ENCODE results near the gene ADGRD1. TPM values are rescaled to one million over a fixed set of nuclear protein-coding genes. Genes with fewer than 3 reads are reported as not detected.

ADGRD1 gene
- total and polyA plus RNA-seq, 4 donors, result 9.9 to 15.4 (median 12.7) TPM

- Histone ChIP-seq H3K27me3 (ENCODE audit: control insufficient read depth, insufficient read depth, low read length) (no peaks in the 10 kb centered on the region), H3K36me3 (ENCODE audit: control insufficient read depth, insufficient read depth, low read length) (no peaks in the 10 kb centered on the region), H3K27ac (ENCODE audit: low read depth, low read length) (no peak overlapping the region), H3K4me1 (ENCODE audit: control insufficient read depth, insufficient read depth, low read length) (no peaks in the 10 kb centered on the region), H3K4me3 (ENCODE audit: low read depth, low read length) (no peak overlapping the region), H3K9me3 (ENCODE audit: control insufficient read depth, insufficient read depth, low read length) (no peaks in the 10 kb centered on the region)
- DNase-seq (ENCODE audit: low read depth in 4 of 6, low spot score in 6 of 6), result no peak
- 79% methylated on average over 11 of the region's 13 CpGs for WGBS (ENCODE audit: insufficient coverage)
Measured at GRCh38 chr12:131091413-131091975, 137.8 kb downstream of the ADGRD1 start.

GRCh38 chr12:131091976-131092691 lies 138.4 kb downstream of the ADGRD1 start:
- H3K27me3 ChIP-seq (ENCODE audit: control insufficient read depth, insufficient read depth, low read length), result no peaks in the 10 kb centered on the region
- 86% methylated on average over 18 of the region's 18 CpGs for WGBS (ENCODE audit: insufficient coverage)
- no peaks in the 10 kb centered on the region for H3K9me3 ChIP-seq (ENCODE audit: control insufficient read depth, insufficient read depth, low read length)
- H3K4me1 ChIP-seq (ENCODE audit: control insufficient read depth, insufficient read depth, low read length), result peaks cover 6% of the 10 kb centered on the region
- H3K27ac ChIP-seq (ENCODE audit: low read depth, low read length), result no peak overlapping the region
- H3K4me3 ChIP-seq (ENCODE audit: low read depth, low read length), result no peak overlapping the region
- H3K36me3 ChIP-seq (ENCODE audit: control insufficient read depth, insufficient read depth, low read length), result no peaks in the 10 kb centered on the region
- DNase-seq (ENCODE audit: low read depth in 4 of 6, low spot score in 6 of 6), result no peak

- 83% methylated on average over 16 of the region's 21 CpGs for WGBS (ENCODE audit: insufficient coverage)
- no peaks in the 10 kb centered on the region for H3K36me3 ChIP-seq (ENCODE audit: control insufficient read depth, insufficient read depth, low read length)
- no peaks in the 10 kb centered on the region for H3K27me3 ChIP-seq (ENCODE audit: control insufficient read depth, insufficient read depth, low read length)
- no peak for DNase-seq (ENCODE audit: low read depth in 4 of 6, low spot score in 6 of 6)
- no peaks in the 10 kb centered on the region for H3K9me3 ChIP-seq (ENCODE audit: control insufficient read depth, insufficient read depth, low read length)
- H3K4me1 ChIP-seq (ENCODE audit: control insufficient read depth, insufficient read depth, low read length), result peaks cover 15% of the 10 kb centered on the region
- H3K4me3 ChIP-seq (ENCODE audit: low read depth, low read length), result no peak overlapping the region
- H3K27ac ChIP-seq (ENCODE audit: low read depth, low read length), result no peak overlapping the region
Measured at GRCh38 chr12:131092901-131093603, 139.3 kb downstream of the ADGRD1 start.

- DNase-seq (ENCODE audit: low read depth in 4 of 6, low spot score in 6 of 6), result no peak
- H3K4me3 ChIP-seq (ENCODE audit: low read depth, low read length), result no peak overlapping the region
- H3K27me3 ChIP-seq (ENCODE audit: control insufficient read depth, insufficient read depth, low read length), result no peaks in the 10 kb centered on the region
- no peaks in the 10 kb centered on the region for H3K9me3 ChIP-seq (ENCODE audit: control insufficient read depth, insufficient read depth, low read length)
- 91% methylated on average over 1 of the region's 5 CpGs for WGBS (ENCODE audit: insufficient coverage)
- peaks cover 15% of the 10 kb centered on the region for H3K4me1 ChIP-seq (ENCODE audit: control insufficient read depth, insufficient read depth, low read length)
- H3K27ac ChIP-seq (ENCODE audit: low read depth, low read length), result no peak overlapping the region
- H3K36me3 ChIP-seq (ENCODE audit: control insufficient read depth, insufficient read depth, low read length), result no peaks in the 10 kb centered on the region
Measured at GRCh38 chr12:131093604-131093955, 139.9 kb downstream of the ADGRD1 start.

GRCh38 chr12:131093971-131094830 lies 140.5 kb downstream of the ADGRD1 start:
- Histone ChIP-seq H3K9me3 (ENCODE audit: control insufficient read depth, insufficient read depth, low read length) (no peaks in the 10 kb centered on the region), H3K27me3 (ENCODE audit: control insufficient read depth, insufficient read depth, low read length) (no peaks in the 10 kb centered on the region), H3K4me3 (ENCODE audit: low read depth, low read length) (no peak overlapping the region), H3K4me1 (ENCODE audit: control insufficient read depth, insufficient read depth, low read length) (peaks cover 15% of the 10 kb centered on the region), H3K27ac (ENCODE audit: low read depth, low read length) (no peak overlapping the region), H3K36me3 (ENCODE audit: control insufficient read depth, insufficient read depth, low read length) (no peaks in the 10 kb centered on the region)
- no peak for DNase-seq (ENCODE audit: low read depth in 4 of 6, low spot score in 6 of 6)
- 94% methylated on average over 8 of the region's 11 CpGs for WGBS (ENCODE audit: insufficient coverage)

GRCh38 chr12:131094831-131095805 lies 141.4 kb downstream of the ADGRD1 start:
- no peak overlapping the region for H3K27ac ChIP-seq (ENCODE audit: low read depth, low read length)
- H3K27me3 ChIP-seq (ENCODE audit: control insufficient read depth, insufficient read depth, low read length), result no peaks in the 10 kb centered on the region
- peaks cover 15% of the 10 kb centered on the region for H3K4me1 ChIP-seq (ENCODE audit: control insufficient read depth, insufficient read depth, low read length)
- H3K9me3 ChIP-seq (ENCODE audit: control insufficient read depth, insufficient read depth, low read length), result no peaks in the 10 kb centered on the region
- no peaks in the 10 kb centered on the region for H3K36me3 ChIP-seq (ENCODE audit: control insufficient read depth, insufficient read depth, low read length)
- no peak overlapping the region for H3K4me3 ChIP-seq (ENCODE audit: low read depth, low read length)
- 90% methylated on average over 22 of the region's 25 CpGs for WGBS (ENCODE audit: insufficient coverage)
- no peak for DNase-seq (ENCODE audit: low read depth in 4 of 6, low spot score in 6 of 6)

GRCh38 chr12:131095826-131096680 lies 142.3 kb downstream of the ADGRD1 start:
- no peaks in the 10 kb centered on the region for H3K36me3 ChIP-seq (ENCODE audit: control insufficient read depth, insufficient read depth, low read length)
- H3K4me3 ChIP-seq (ENCODE audit: low read depth, low read length), result no peak overlapping the region
- peaks cover 15% of the 10 kb centered on the region for H3K4me1 ChIP-seq (ENCODE audit: control insufficient read depth, insufficient read depth, low read length)
- no peak for DNase-seq (ENCODE audit: low read depth in 4 of 6, low spot score in 6 of 6)
- no peak overlapping the region for H3K27ac ChIP-seq (ENCODE audit: low read depth, low read length)
- 82% methylated on average over 19 of the region's 26 CpGs for WGBS (ENCODE audit: insufficient coverage)
- H3K27me3 ChIP-seq (ENCODE audit: control insufficient read depth, insufficient read depth, low read length), result no peaks in the 10 kb centered on the region
- peaks cover 3% of the 10 kb centered on the region for H3K9me3 ChIP-seq (ENCODE audit: control insufficient read depth, insufficient read depth, low read length)

- peaks cover 15% of the 10 kb centered on the region for H3K4me1 ChIP-seq (ENCODE audit: control insufficient read depth, insufficient read depth, low read length)
- WGBS (ENCODE audit: insufficient coverage), result 90% methylated on average over 12 of the region's 13 CpGs
- no peak for DNase-seq (ENCODE audit: low read depth in 4 of 6, low spot score in 6 of 6)
Measured at GRCh38 chr12:131096681-131097181, 143.0 kb downstream of the ADGRD1 start.

More at GRCh38 chr12:131096681-131097181, 143.0 kb downstream of the ADGRD1 start:
- H3K36me3 ChIP-seq (ENCODE audit: control insufficient read depth, insufficient read depth, low read length), result no peaks in the 10 kb centered on the region
- H3K27ac ChIP-seq (ENCODE audit: low read depth, low read length), result no peak overlapping the region
- H3K4me3 ChIP-seq (ENCODE audit: low read depth, low read length), result no peak overlapping the region
- peaks cover 3% of the 10 kb centered on the region for H3K9me3 ChIP-seq (ENCODE audit: control insufficient read depth, insufficient read depth, low read length)
- H3K27me3 ChIP-seq (ENCODE audit: control insufficient read depth, insufficient read depth, low read length), result no peaks in the 10 kb centered on the region
